Measurements from ENCODE around the gene OR6C6.

The OR6C6 gene

DNA sequence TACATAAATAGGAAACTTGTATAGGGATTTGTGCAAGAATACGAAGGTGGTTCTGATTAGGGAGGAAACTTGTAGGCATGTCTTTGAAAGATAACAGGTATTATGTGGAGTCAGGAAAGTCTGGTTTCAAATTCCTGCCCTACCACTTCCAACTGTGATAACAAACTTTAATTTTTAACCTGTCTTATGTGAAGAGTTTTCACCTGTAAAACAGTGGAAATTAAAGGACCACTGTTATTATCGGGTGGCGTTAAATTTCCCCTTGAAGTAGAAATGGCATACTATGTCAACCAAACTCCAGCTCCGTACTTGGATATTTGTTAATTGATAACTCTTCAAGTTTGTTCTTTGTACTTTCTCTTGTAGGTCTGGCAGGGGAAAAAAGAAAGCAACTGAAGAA lies 23.8 kb upstream of the OR6C6 start:
- H3K79me2 ChIP-seq (ENCODE audit: low read length): no peaks in the 10 kb centered on the region
- no peak overlapping the region for H3K9ac ChIP-seq (ENCODE audit: low read length)
- H2AFZ ChIP-seq (ENCODE audit: low read length): no peak overlapping the region
- H3K27ac ChIP-seq (ENCODE audit: low read length): no peak overlapping the region
- H3K36me3 ChIP-seq (replicated peaks; ENCODE audit: insufficient read depth, low read length): no peaks in the 10 kb centered on the region
- H3K9me3 ChIP-seq (replicated peaks; ENCODE audit: insufficient read depth, low read length): no peaks in the 10 kb centered on the region
- H3K9me2 ChIP-seq (replicated peaks; ENCODE audit: insufficient read depth, low read length): no peaks in the 10 kb centered on the region
- no peaks in the 10 kb centered on the region for H3F3A ChIP-seq (ENCODE audit: insufficient read depth, low read length)
- no peaks in the 10 kb centered on the region for H3K4me1 ChIP-seq (ENCODE audit: low read length)
- no peaks in the 10 kb centered on the region for H4K20me1 ChIP-seq (ENCODE audit: insufficient read depth, low read length)
- no peak for DNase-seq
- H3K4me2 ChIP-seq (ENCODE audit: low read depth, low read length): no peak overlapping the region
- TF ChIP-seq EZH2 (optimal IDR thresholded peaks at IDR 0.05; ENCODE audit: low read depth, low read length) (no peak), EZH2phosphoT487 (IDR thresholded peaks at IDR 0.05; ENCODE audit: low read length) (no peak)
- TF ChIP-seq, protein P1, sequence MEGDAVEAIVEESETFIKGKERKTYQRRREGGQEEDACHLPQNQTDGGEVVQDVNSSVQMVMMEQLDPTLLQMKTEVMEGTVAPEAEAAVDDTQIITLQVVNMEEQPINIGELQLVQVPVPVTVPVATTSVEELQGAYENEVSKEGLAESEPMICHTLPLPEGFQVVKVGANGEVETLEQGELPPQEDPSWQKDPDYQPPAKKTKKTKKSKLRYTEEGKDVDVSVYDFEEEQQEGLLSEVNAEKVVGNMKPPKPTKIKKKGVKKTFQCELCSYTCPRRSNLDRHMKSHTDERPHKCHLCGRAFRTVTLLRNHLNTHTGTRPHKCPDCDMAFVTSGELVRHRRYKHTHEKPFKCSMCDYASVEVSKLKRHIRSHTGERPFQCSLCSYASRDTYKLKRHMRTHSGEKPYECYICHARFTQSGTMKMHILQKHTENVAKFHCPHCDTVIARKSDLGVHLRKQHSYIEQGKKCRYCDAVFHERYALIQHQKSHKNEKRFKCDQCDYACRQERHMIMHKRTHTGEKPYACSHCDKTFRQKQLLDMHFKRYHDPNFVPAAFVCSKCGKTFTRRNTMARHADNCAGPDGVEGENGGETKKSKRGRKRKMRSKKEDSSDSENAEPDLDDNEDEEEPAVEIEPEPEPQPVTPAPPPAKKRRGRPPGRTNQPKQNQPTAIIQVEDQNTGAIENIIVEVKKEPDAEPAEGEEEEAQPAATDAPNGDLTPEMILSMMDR (IDR thresholded peaks at IDR 0.05; ENCODE audit: low read length): no peak
- H3K27me3 ChIP-seq (replicated peaks; ENCODE audit: insufficient read depth, low read length): no peaks in the 10 kb centered on the region
- no peak overlapping the region for H3K4me3 ChIP-seq (ENCODE audit: low read length)

DNA sequence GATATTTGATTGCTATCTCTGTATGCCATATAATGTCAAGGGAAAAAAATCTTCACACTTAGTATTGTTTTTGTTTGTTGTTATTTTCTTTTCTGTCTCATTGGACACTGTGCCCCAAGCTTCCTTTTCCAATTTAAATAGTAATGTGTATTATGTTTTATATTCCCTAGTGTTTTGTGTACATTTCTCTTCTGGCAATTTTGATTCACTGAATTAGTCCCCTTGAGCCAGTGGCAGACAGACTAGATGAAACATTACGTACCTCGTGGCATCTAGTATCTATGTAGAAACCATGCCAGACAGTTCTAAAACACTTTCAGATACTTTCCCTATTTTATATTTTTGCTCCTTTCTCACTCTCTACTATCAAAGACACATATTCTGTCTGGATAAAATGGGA lies 17.7 kb upstream of the OR6C6 start, which contains the start of gene OR6C1:
Gene OR6C1, plus strand, starts transcription at position 301 of the 400 bp plus-strand sequence. CDS start 6,257 bp downstream, outside the sequence.
- H3K9me2 ChIP-seq (replicated peaks; ENCODE audit: insufficient read depth, low read length): no peaks in the 10 kb centered on the region; the same call in 1 of the 2 replicates
- no peak within 1 kb of the TSS for H2AFZ ChIP-seq (ENCODE audit: low read length)
- TF ChIP-seq, protein P1 (IDR thresholded peaks at IDR 0.05; ENCODE audit: low read length): no peak
- no peak for TF ChIP-seq EZH2 (optimal IDR thresholded peaks at IDR 0.05; ENCODE audit: low read depth, low read length)
- no peak for TF ChIP-seq EZH2phosphoT487 (IDR thresholded peaks at IDR 0.05; ENCODE audit: low read length)

DNA sequence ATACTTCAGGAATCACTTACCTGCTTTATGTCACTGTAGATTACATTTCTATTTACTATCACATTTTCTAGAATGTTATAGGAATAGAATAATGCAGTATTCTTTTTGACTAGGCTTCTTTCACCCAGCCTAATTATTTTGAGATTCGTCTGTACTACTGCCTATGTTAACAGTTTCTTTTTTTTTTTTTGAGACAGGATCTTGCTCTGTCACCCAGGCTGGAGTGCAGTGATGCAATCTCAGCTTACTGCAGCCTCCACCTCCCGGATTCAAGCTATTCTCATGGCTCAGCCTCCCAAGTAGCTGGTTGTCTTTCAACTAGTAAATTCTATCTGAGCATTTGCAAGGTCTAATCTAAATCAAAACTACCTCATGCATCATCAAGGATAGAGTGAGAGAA lies 6.4 kb downstream of the OR6C6 start:
- Histone ChIP-seq H3K4me3 (ENCODE audit: low read length) (no peak overlapping the region), H3K27me3 (replicated peaks; ENCODE audit: insufficient read depth, low read length) (no peaks in the 10 kb centered on the region), H4K20me1 (ENCODE audit: insufficient read depth, low read length) (no peaks in the 10 kb centered on the region), H3K9me3 (replicated peaks; ENCODE audit: insufficient read depth, low read length) (no peaks in the 10 kb centered on the region), H3K9ac (ENCODE audit: low read length) (no peak overlapping the region), H3K27ac (ENCODE audit: low read length) (no peak overlapping the region), H2AFZ (ENCODE audit: low read length) (no peak overlapping the region), H3K79me2 (ENCODE audit: low read length) (no peaks in the 10 kb centered on the region), H3K4me1 (ENCODE audit: low read length) (no peaks in the 10 kb centered on the region), H3K36me3 (replicated peaks; ENCODE audit: insufficient read depth, low read length) (no peaks in the 10 kb centered on the region), H3K4me2 (ENCODE audit: low read depth, low read length) (no peak overlapping the region), H3F3A (ENCODE audit: insufficient read depth, low read length) (no peaks in the 10 kb centered on the region), H3K9me2 (replicated peaks; ENCODE audit: insufficient read depth, low read length) (no peaks in the 10 kb centered on the region)
- no peak for DNase-seq
- TF ChIP-seq EZH2 (optimal IDR thresholded peaks at IDR 0.05; ENCODE audit: low read depth, low read length) (no peak), EZH2phosphoT487 (IDR thresholded peaks at IDR 0.05; ENCODE audit: low read length) (no peak)
- TF ChIP-seq, protein P1 (IDR thresholded peaks at IDR 0.05; ENCODE audit: low read length): no peak

More for the DNA sequence above, 17.7 kb upstream of the OR6C6 start, which contains the start of gene OR6C1:
- no peaks in the 10 kb centered on the region for H3K9me3 ChIP-seq (replicated peaks; ENCODE audit: insufficient read depth, low read length)
- H4K20me1 ChIP-seq (ENCODE audit: insufficient read depth, low read length): no peaks in the 10 kb centered on the region
- no peaks in the 10 kb centered on the region for H3K79me2 ChIP-seq (ENCODE audit: low read length)
- no peaks in the 10 kb centered on the region for H3F3A ChIP-seq (ENCODE audit: insufficient read depth, low read length)
- no peak within 1 kb of the TSS for H3K9ac ChIP-seq (ENCODE audit: low read length)
- H3K27ac ChIP-seq (ENCODE audit: low read length): no peak within 1 kb of the TSS
- H3K4me2 ChIP-seq (ENCODE audit: low read depth, low read length): no peak within 1 kb of the TSS
- no peaks in the 10 kb centered on the region for H3K36me3 ChIP-seq (replicated peaks; ENCODE audit: insufficient read depth, low read length)
- no peak for DNase-seq
- no peak within 1 kb of the TSS for H3K4me3 ChIP-seq (ENCODE audit: low read length)
- no peaks in the 10 kb centered on the region for H3K27me3 ChIP-seq (replicated peaks; ENCODE audit: insufficient read depth, low read length)
- no peaks in the 10 kb centered on the region for H3K4me1 ChIP-seq (ENCODE audit: low read length)

Data from MM.1S (cell line).